ENCODE measurements around the gene HMCN1. TPM values are rescaled to one million over a fixed set of nuclear protein-coding genes. Genes with fewer than 3 reads are reported as not detected.

Gene HMCN1
- total and polyA plus RNA-seq, 2 experiments from 2014 or later = 1.6 to 8.7 TPM

GRCh38 chr1:185960422-185961321, 226.5 kb downstream of the HMCN1 start:
- peaks cover 17% of the 10 kb centered on the region for H3K4me1 Mint-ChIP-seq
- no peak overlapping the region for H3K4me2 ChIP-seq
- no peaks in the 10 kb centered on the region for H4K20me1 ChIP-seq (replicated peaks; ENCODE audit: insufficient read depth)
- no peak overlapping the region for H3K27ac Mint-ChIP-seq
- no peaks in the 10 kb centered on the region for H3K36me3 ChIP-seq (ENCODE audit: insufficient read depth)
- no peaks in the 10 kb centered on the region for H3K79me2 ChIP-seq (replicated peaks; ENCODE audit: insufficient read depth)
- H3K9me2 ChIP-seq (ENCODE audit: insufficient read depth) = no peaks in the 10 kb centered on the region
- no peak overlapping the region for H2AFZ ChIP-seq
- H3K4me3 ChIP-seq = no peak overlapping the region
- H3K27ac ChIP-seq (ENCODE audit: low read depth) = no peak overlapping the region
- H3K27me3 Mint-ChIP-seq (ENCODE audit: insufficient read depth, low read depth, poor library complexity) = peaks cover 5% of the 10 kb centered on the region
- ATAC-seq = no peak
- TF ChIP-seq POLR2AphosphoS5 (IDR thresholded peaks at IDR 0.05; ENCODE audit: low read depth) (no peak), STAT1 (IDR thresholded peaks at IDR 0.05; ENCODE audit: unreplicated experiment) (no peak), NANOG (IDR thresholded peaks at IDR 0.05; ENCODE audit: borderline replicate concordance) (no peak)
- no peaks in the 10 kb centered on the region for H3K36me3 Mint-ChIP-seq (ENCODE audit: low read depth)
- H3K4me3 Mint-ChIP-seq = no peak overlapping the region
- peaks cover 15% of the 10 kb centered on the region for H3K4me1 ChIP-seq (ENCODE audit: insufficient read depth)
- H3K27me3 ChIP-seq (ENCODE audit: insufficient read depth) = no peaks in the 10 kb centered on the region
- H3F3A ChIP-seq (replicated peaks; ENCODE audit: low read depth) = no peaks in the 10 kb centered on the region
- H3K9me3 Mint-ChIP-seq = no peaks in the 10 kb centered on the region
- DNase-seq (ENCODE audit: low spot score) = no peak

- Histone ChIP-seq H3K27me3 (ENCODE audit: insufficient read depth) (no peaks in the 10 kb centered on the region), H2AFZ (no peak overlapping the region), H3K79me2 (replicated peaks; ENCODE audit: insufficient read depth) (no peaks in the 10 kb centered on the region), H3F3A (replicated peaks; ENCODE audit: low read depth) (no peaks in the 10 kb centered on the region), H3K9me2 (ENCODE audit: insufficient read depth) (no peaks in the 10 kb centered on the region), H4K20me1 (replicated peaks; ENCODE audit: insufficient read depth) (no peaks in the 10 kb centered on the region), H3K4me1 (ENCODE audit: insufficient read depth) (peaks cover 18% of the 10 kb centered on the region), H3K27ac (ENCODE audit: low read depth) (no peak overlapping the region), H3K4me2 (no peak overlapping the region), H3K4me3 (no peak overlapping the region), H3K36me3 (ENCODE audit: insufficient read depth) (no peaks in the 10 kb centered on the region)
- Mint-ChIP-seq H3K4me1 (peaks cover 15% of the 10 kb centered on the region), H3K4me3 (no peak overlapping the region), H3K36me3 (ENCODE audit: low read depth) (no peaks in the 10 kb centered on the region), H3K27me3 (ENCODE audit: insufficient read depth, low read depth, poor library complexity) (peaks cover 3% of the 10 kb centered on the region), H3K27ac (no peak overlapping the region; the same call in 1 of the 2 replicates), H3K9me3 (no peaks in the 10 kb centered on the region)
- ATAC-seq (no peak), DNase-seq (ENCODE audit: low spot score) (no peak)
- no peak for TF ChIP-seq ZNF462 (CRISPR knock-in tag; IDR thresholded peaks at IDR 0.05)
- TF ChIP-seq CTCF (conservative IDR thresholded peaks at IDR 0.05; ENCODE audit: low read depth in 2 of 2) = no peak
- no peak for TF ChIP-seq STAT1 (IDR thresholded peaks at IDR 0.05; ENCODE audit: unreplicated experiment)
- no peak for TF ChIP-seq ETS1 (IDR thresholded peaks at IDR 0.05)
- no peak for TF ChIP-seq REST (IDR thresholded peaks at IDR 0.05; ENCODE audit: unreplicated experiment)
- TF ChIP-seq NANOG (IDR thresholded peaks at IDR 0.05; ENCODE audit: borderline replicate concordance) = no peak
Observed at GRCh38 chr1:185961664-185962063, 227.5 kb downstream of the HMCN1 start.
